Tibial nerve (tissue), 4 donors: ENCODE data around the gene LCA5. TPM values are rescaled to one million over a fixed set of nuclear protein-coding genes. Genes with fewer than 3 reads are reported as not detected.
"Not testable (repeated sequence)": the region's sequence is repeated elsewhere in the genome, so short reads cannot be mapped to it uniquely, and the experiment has no call there.

ENCODE experiments used
- DNase-seq, 2 donors: peaks; one replicate each; pipeline ENCODE4 v3.0.0-alpha.2; 2019; ENCODE audit warnings: low spot score in 2 of 2
- H3K27ac ChIP-seq, 4 donors: fragments of 200-600 bp; sonication (generic) in 3 of 4; one replicate each; pipeline ENCODE4 v1.5.1; 2017 to 2019; ENCODE audit warnings: mild to moderate bottlenecking in 1 of 4
- H3K27me3 ChIP-seq, 2 donors: fragments of 200-600 bp; sonication (generic) in 1 of 2; one replicate each; pipeline versions ENCODE4 v1.5.1 to v1.6.0; 2017 to 2019
- H3K36me3 ChIP-seq, 3 donors: fragments of 200-600 bp; sonication (generic); one replicate each; pipeline ENCODE4 v1.5.1; 2018 to 2019
- H3K4me1 ChIP-seq, 4 donors: fragments of 200-600 bp; sonication (generic) in 3 of 4; one replicate each; pipeline ENCODE4 v1.5.1; 2017 to 2019
- H3K4me3 ChIP-seq, 4 donors: fragments of 200-600 bp; sonication (generic) in 3 of 4; one replicate each; pipeline ENCODE4 v1.5.1; 2017 to 2019; ENCODE audit warnings: mild to moderate bottlenecking in 1 of 4, moderate library complexity in 1 of 4
- H3K9me3 ChIP-seq, 4 donors: fragments of 200-600 bp; sonication (generic) in 3 of 4; one replicate each; pipeline ENCODE4 v1.5.1; 2017 to 2019
- EP300 ChIP-seq, 2 donors: sonication (generic); formaldehyde crosslinking; IDR thresholded peaks; one replicate each; pipeline ENCODE4 v1.6.1; 2017; ENCODE audit warnings: antibody characterized with exemption in 2 of 2, mild to moderate bottlenecking in 1 of 2
- POLR2A ChIP-seq, 2 donors: fragments of 450-650 bp; IDR thresholded peaks; one replicate each; pipeline ENCODE4 v1.6.1; 2017; ENCODE audit warnings: antibody characterized with exemption in 2 of 2, mild to moderate bottlenecking in 2 of 2, moderate library complexity in 2 of 2
- WGBS, 2 donors: methylation state at CpG; one replicate each; pipeline ENCODE4 v1.1.5; 2018; 5-methylcytosine and 5-hydroxymethylcytosine counted together
- total RNA-seq, 4 donors: library from RNA; depleted of rRNA; stranded (reverse); fragments of >200 nt; gene quantifications; one replicate each; pipeline ENCODE4 v1.1.0, GENCODE V29; 2016
- TF ChIP-seq, protein P1 (sequence below), 5 experiments: fragments of 200-600 bp in 3 of 5; fragments of 450-650 bp in 2 of 5; sonication (generic) in 3 of 5; IDR thresholded peaks; one replicate each; pipeline ENCODE4 v1.5.1; 2016 to 2019; ENCODE audit warnings: antibody characterized with exemption in 5 of 5, mild to moderate bottlenecking in 3 of 5, moderate library complexity in 2 of 5

The LCA5 gene
- total RNA-seq, 4 donors from 2014 or later: 5.1 to 15.7 (median 9.5) TPM

DNA sequence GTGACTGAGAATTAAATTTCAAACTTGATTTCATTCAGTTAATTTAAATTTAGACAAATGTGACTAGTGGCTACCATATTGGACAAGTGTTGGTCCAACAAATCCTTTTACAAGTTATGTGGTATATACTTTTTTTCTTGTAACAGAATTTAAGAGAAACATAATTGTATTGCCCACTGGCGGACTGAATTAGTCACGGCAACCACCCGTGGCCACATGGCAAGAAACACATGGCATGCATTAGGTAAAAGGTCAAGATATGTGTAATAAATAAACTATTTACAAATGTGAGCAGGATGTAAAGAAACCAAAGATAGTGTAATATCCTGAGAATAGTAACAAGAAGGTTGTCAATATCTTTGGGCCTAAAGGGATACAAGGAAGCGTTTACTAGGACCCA is 91.2 kb downstream of the LCA5 start:
- DNase-seq: no peak
- Histone ChIP-seq H3K27ac (no peak overlapping the region), H3K9me3 (peaks cover 0 to 10% (median 0%) of the 10 kb centered on the region in 4 donors), H3K27me3 (no peaks in the 10 kb centered on the region), H3K36me3 (no peaks in the 10 kb centered on the region), H3K4me3 (no peak overlapping the region), H3K4me1 (no peaks in the 10 kb centered on the region)
- TF ChIP-seq, protein P1, sequence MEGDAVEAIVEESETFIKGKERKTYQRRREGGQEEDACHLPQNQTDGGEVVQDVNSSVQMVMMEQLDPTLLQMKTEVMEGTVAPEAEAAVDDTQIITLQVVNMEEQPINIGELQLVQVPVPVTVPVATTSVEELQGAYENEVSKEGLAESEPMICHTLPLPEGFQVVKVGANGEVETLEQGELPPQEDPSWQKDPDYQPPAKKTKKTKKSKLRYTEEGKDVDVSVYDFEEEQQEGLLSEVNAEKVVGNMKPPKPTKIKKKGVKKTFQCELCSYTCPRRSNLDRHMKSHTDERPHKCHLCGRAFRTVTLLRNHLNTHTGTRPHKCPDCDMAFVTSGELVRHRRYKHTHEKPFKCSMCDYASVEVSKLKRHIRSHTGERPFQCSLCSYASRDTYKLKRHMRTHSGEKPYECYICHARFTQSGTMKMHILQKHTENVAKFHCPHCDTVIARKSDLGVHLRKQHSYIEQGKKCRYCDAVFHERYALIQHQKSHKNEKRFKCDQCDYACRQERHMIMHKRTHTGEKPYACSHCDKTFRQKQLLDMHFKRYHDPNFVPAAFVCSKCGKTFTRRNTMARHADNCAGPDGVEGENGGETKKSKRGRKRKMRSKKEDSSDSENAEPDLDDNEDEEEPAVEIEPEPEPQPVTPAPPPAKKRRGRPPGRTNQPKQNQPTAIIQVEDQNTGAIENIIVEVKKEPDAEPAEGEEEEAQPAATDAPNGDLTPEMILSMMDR (IDR thresholded peaks at IDR 0.05): no peak
- WGBS, 2 donors: 78 to 80% methylated on average over 4 of the region's 4 CpGs

DNA sequence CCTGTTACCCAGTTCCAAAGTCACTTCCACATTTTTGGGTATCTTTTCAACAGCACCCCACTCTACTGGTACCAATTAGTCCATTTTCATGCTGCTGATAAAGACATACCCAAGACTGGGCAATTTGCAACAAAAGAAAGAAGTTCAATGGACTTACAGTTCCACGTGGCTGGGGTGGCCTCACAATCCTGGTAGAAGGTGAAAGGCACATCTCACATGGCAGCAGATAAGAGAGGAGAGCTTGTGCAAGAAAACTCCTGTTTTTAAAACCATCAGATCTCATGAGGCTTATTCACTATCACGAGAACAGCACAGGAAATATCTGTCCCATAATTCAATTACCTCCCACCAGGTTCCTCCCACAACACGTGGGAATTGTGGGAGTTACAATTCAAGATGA is 93.4 kb downstream of the LCA5 start:
- H3K9me3 ChIP-seq, H3K4me1 ChIP-seq, DNase-seq, H3K27me3 ChIP-seq, H3K4me3 ChIP-seq, H3K36me3 ChIP-seq, H3K27ac ChIP-seq: not testable (repeated sequence)
- 79 to 82% methylated on average over 3 of the region's 3 CpGs for WGBS, 2 donors

DNA sequence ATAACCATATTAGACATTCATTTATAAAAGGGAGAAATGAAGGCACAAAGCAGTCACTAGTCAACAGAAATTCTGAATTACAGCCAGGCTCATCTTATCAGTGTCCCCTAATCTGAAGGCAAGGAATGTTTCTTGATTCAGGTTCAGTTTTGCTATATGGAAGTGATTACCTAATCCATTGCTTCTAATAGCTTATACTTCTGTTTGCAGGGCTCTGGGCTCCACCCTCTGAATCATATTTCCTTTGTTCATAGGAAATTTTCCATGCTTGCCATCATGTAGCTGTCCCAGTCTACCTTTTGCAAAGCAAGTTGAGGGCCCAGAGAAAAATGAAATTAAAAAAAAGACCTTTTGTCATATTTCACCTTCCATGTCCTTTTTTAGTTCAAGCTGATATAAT is 96.0 kb downstream of the LCA5 start:
- Histone ChIP-seq H3K4me3 (no peak overlapping the region), H3K27ac (no peak overlapping the region), H3K27me3 (no peaks in the 10 kb centered on the region), H3K36me3 (no peaks in the 10 kb centered on the region), H3K4me1 (no peaks in the 10 kb centered on the region), H3K9me3 (peaks cover 0 to 5% (median 0%) of the 10 kb centered on the region in 4 donors)
- TF ChIP-seq POLR2A (IDR thresholded peaks at IDR 0.05) (no peak), EP300 (IDR thresholded peaks at IDR 0.05) (no peak)
- TF ChIP-seq, protein P1 (IDR thresholded peaks at IDR 0.05): no peak
- no peak for DNase-seq

DNA sequence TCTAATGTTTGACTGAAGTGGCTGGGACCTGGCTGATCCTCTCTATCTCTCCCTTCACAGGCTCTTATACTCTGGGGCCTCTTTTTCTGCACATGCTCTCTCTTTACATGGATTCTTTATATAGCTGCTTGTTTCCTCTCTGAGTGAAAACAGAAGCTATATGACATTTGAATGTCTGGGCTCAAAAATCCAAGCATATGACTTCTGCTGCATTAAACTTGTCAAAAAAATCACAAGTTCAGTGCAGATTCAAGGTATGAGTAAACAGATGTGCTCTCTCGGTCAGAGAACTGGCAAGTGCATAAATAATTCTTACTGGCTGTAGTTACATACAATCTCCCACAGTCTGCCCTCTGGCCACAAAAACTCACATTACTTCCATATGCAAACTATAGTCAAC is 96.6 kb downstream of the LCA5 start:
- DNase-seq: no peak
- 59 to 74% methylated on average over 1 of the region's 1 CpG for WGBS, 2 donors
- no peaks in the 10 kb centered on the region for H3K36me3 ChIP-seq
- TF ChIP-seq EP300 (IDR thresholded peaks at IDR 0.05) (no peak), POLR2A (IDR thresholded peaks at IDR 0.05) (no peak)
- TF ChIP-seq, protein P1 (IDR thresholded peaks at IDR 0.05): no peak
- peaks cover 0 to 5% (median 0%) of the 10 kb centered on the region in 4 donors for H3K9me3 ChIP-seq
- H3K4me1 ChIP-seq: no peaks in the 10 kb centered on the region
- no peaks in the 10 kb centered on the region for H3K27me3 ChIP-seq
- no peak overlapping the region for H3K27ac ChIP-seq
- H3K4me3 ChIP-seq: no peak overlapping the region

DNA sequence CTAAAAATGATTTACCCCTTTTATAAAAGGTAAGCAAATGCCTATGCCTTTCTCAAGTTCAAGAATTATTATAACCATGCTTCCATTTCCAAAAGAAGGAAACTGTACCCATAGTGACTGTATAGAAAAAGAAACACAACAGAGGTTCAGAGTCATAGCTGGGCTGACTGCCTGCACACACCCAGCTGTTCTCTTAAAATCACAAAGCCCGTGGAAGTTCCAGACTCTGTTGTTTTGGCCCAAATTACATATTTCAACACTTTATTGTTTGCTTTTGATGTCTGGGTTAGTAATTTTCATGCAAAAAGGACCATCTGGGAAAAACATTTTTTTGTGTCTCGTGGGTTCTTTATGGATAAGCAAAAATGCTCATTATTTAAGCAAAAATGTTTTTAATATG is 99.2 kb downstream of the LCA5 start:
- Histone ChIP-seq H3K4me1 (no peaks in the 10 kb centered on the region), H3K4me3 (no peak overlapping the region), H3K9me3 (peaks cover 0 to 5% (median 0%) of the 10 kb centered on the region in 4 donors), H3K27ac (no peak overlapping the region), H3K27me3 (no peaks in the 10 kb centered on the region), H3K36me3 (no peaks in the 10 kb centered on the region)
- DNase-seq: peak in 1 of 2 donors; percentile 27
- WGBS, 2 donors: 10 to 17% methylated on average over 2 of the region's 2 CpGs
- TF ChIP-seq, protein P1 (IDR thresholded peaks at IDR 0.05): no peak
- TF ChIP-seq EP300 (IDR thresholded peaks at IDR 0.05): no peak
- no peak for TF ChIP-seq POLR2A (IDR thresholded peaks at IDR 0.05)

DNA sequence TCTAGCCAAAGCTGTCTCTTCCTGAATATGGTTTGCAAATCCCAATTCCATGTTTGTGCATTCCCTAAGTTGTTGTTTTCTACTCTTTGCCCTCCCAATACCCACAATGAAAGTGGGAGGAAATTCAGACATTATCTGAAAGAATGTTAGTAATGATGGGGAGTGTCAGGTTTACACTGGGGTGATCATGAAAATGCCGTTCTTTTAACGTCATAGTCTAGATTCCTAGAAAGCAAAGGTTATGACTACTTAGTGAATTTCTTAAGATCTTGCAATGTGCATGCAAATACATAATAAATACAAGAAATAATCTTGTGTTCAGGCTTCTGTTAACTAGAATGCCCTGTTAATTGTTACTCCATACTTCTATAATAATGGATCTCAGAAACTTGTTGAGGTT is 101.0 kb downstream of the LCA5 start:
- peaks cover 0 to 3% (median 0%) of the 10 kb centered on the region in 4 donors for H3K9me3 ChIP-seq
- DNase-seq: no peak
- no peak overlapping the region for H3K4me3 ChIP-seq
- TF ChIP-seq EP300 (IDR thresholded peaks at IDR 0.05) (no peak), POLR2A (IDR thresholded peaks at IDR 0.05) (no peak)
- TF ChIP-seq, protein P1 (IDR thresholded peaks at IDR 0.05): no peak
- H3K27me3 ChIP-seq: no peaks in the 10 kb centered on the region
- WGBS, 2 donors: 27 to 37% methylated on average over 2 of the region's 2 CpGs
- no peaks in the 10 kb centered on the region for H3K36me3 ChIP-seq
- no peak overlapping the region for H3K27ac ChIP-seq
- H3K4me1 ChIP-seq: no peaks in the 10 kb centered on the region
